A172 (cell line): ENCODE data around the gene LRRTM4. TPM values are rescaled to one million over a fixed set of nuclear protein-coding genes. Genes with fewer than 3 reads are reported as not detected.
"Not testable (repeated sequence)": the region's sequence is repeated elsewhere in the genome, so short reads cannot be mapped to it uniquely, and the experiment has no call there.

Experiments
- DNase-seq: peaks from one replicate; pipeline ENCODE4 v3.0.0-alpha.2; 2015; ENCODE audit warnings: low spot score
- total RNA-seq: library from RNA; depleted of rRNA; stranded (reverse); fragments of >200 nt; shearing (Covaris generic); gene quantifications from 2 replicates; pipeline ENCODE4 v1.2.3, GENCODE V29; 2014

LRRTM4 gene
- total RNA-seq, 1 experiment from 2014 or later = 0.12 TPM

DNA sequence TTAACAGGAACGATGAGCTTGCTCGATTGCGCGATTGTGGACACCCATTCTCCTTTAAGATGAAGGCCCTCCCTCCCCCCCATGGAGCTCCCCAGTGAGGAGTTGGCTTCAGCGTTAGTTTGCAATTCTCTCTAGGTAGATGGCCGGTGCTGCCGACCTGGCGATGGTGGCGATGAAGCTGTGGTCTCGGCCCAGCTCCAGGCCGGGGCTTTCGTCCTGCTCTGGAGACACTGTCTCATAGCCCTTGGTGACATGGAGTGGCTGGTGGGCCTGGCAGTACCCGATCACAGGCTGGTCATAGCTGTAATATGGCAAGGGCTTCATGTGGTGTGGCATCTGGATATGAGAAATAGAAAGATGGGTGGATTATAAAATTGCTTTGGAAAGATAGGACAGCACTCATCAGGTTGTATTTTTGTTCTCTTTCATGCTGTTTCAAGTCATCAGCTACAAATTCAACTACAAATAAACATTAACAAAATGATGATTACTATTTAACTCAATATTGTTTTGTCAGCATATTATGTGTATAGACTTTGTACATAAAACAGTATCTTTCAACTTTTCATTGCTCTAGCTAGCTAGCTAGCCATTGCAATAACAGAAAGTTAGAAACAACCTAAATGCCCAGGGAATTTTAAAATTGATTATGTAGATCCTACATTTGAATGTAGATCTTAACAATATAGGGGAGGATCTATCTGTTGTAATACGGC lies 773.4 kb downstream of the LRRTM4 start:
- no peak for DNase-seq

DNA sequence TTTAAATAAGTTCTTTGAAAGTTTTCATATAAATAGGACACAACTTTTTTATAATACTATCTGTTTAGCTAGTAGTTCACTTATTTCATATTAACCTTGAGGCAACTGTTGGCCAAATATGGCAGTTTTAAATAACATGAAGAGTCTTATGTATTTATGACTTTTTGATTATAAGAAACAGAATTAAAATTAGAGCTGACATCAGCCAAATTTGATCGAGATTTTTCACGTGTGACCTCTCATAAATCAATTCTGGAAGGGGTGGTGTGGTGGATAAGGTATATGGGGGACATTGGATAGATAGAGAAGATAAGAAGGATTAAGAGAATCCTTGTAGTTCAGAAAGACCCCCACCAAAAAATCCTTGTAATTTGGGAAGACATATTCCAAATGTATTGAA lies 776.6 kb downstream of the LRRTM4 start:
- DNase-seq = no peak

DNA sequence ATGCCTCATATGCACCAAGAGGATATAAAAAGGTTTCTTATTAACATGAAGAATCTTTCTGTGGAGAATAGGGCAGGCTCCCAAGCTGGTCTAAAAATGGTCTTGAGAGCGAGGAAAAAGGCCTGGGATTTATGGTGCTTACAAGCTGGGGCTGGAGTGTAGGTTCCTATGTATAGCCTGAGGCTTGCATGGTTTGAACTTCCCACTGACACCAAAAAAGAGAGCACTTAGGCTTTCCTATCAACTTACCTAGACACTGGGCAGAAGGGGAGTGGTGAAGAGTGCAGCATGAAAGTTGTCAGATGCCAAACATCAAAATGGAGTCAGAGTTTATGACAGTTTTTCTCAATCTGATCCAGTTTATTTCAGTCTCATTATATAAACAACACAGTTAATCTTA lies 784.6 kb downstream of the LRRTM4 start:
- no peak for DNase-seq

DNA sequence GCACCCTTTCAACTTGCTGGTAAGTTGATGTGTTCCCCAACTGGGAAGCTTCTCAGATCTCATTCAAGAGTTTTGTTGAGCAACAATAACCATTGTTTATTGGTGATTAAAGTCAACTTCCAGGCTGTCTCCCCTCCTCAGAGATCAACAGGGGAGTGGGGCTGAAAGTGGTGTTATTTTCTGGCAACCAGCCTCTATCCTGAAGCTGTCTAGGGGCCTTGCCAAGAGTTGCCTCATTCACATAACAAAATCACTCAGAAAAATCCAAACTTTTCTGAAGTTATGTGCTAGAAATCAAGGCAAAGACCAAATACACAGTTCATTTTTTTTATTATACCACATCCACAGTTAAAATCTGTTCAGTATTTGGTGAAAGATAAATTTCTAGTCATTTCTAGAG lies 788.4 kb downstream of the LRRTM4 start:
- no peak for DNase-seq

DNA sequence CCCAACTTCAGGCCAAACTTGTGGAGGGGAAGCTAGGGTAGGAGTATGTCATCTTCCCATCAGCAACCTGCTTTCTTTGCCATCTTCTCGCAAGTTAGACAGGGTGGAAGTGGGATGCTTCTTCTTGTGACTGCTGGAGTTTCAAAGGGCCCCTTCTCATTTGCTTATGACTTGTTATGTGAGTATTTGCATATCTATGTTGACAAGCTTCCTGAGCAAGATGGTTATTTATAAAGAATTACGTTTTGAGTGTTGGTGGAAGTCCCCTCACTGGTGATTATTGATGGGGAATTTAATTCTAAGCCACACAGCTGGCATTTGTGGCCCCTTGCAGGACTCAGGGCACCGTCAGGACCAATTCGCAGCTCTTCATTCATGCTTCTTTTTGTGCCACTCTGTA lies 791.0 kb downstream of the LRRTM4 start:
- no peak for DNase-seq

DNA sequence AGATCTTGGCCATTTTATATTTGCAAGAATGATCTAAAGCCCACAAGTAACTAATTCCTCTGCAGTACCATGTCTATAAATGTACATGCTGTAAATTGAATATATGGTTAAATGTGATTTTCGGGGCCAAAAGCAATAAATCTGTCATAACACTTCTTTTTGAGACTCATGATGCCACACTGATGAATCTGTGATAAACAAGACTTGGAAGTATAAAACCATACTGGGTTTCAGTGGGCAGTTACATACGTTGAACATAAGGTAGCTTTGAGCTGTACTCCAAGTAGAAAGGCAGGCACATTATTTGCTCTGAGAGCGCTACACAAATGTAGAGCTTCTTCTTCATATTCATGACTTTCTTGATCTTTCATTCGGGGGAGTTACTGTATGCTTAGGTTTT lies 792.2 kb downstream of the LRRTM4 start:
- no peak for DNase-seq

DNA sequence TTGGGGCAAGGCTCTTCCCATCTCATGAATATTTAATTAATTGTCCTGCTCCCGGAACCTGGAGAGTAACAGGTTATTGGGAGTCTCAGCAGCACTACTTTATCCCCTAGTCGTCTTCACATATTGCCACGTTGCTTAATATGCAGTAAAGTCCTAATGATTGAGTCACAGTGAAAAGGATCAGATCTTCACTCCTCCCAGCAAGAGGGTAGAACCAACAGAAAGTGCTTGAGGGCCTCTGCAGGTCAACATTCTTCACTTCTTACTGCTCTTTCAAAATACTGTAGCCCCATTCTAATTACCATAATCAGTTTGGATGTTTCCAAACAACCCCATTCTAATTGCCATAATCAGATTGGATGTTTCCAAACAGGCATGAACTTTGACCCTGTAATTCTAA lies 801.0 kb downstream of the LRRTM4 start:
- DNase-seq = no peak

DNA sequence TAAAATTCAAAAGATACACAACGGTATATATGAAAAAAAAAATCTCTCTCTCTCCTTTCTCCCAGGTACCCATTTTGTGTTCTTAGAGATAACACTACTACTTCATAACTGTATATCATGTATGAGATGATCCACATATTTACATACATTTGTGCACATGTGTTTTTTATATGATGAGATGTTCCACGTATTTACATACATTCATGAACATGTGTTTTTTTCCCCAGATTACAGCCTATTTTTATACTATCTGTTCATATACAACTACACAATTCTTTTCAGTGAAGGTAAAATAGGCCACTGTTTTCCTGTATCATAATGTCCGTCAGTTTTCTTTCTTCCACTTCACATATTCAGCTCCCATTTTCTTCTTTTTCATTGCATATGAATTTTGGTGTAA lies 808.9 kb downstream of the LRRTM4 start:
- DNase-seq = no peak

DNA sequence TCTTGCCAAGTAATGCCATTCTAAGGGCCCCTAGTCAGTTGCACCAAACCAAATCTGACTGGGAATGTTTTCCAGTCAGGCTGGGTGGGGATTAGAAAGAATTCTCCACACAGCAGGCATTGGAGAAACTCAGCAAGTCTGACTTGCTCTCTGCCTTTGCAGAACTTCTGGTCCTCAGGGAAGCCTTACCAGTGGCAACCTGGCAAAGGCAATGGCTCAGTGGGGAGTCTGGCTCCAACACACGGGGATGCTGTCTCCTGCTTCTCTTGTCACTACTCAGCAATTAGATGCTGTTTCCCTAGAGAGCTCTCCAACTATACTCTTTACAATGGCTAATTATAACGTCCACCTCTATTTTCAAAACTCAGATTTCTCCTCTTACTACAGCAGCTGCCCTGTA lies 810.7 kb downstream of the LRRTM4 start:
- no peak for DNase-seq

DNA sequence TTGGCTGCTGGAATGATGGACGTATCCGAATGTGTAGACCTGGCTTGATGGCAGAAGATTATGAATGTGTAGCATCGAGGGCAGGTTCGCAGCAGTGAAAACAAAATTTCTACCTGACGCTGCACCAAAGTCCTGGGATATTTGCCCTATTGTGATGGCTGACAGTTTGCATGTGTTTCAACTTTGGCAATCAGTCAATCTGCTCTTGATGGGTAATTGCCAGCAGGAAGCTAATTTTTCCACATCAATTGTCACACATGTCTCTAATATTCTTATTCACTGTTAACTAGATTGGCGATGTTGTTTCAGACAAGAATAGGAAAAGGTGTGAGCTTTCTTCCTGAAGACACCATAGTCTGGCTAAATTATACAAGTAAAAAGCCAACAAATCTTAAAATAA lies 821.3 kb downstream of the LRRTM4 start:
- no peak for DNase-seq

DNA sequence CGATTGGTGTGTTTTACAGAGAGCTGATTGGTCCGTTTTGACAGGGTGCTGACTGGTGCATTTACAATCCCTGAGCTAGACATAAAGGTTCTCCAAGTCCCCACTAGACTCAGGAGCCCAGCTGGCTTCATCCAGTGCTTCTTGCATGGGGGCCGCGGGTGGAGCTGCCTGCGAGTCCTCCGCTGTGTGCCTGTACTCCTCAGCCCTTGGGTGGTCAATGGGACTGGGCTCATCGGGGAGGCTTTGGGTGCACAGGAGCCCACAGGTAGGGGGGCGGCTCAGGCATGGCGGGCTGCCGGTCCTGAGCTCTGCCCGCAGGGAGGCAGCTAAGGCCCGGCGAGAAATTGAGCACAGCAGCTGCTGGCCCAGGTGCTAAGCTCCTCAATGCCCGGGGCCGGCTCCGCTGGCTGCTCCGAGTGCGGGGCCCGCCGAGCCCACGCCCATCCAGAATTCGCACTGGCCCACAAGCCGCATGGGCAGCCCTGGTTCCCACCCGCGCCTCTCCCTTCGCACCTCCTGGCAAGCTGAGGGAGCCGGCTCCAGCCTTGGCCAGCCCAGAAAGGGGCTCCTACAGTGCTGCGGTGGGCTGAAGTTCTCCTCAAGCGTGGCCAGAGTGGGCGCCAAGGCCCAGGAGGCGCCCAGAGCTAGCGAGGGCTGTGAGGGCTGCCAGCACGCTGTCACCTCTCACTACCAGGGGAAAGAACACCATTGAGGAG lies 824.0 kb downstream of the LRRTM4 start:
- DNase-seq = not testable (repeated sequence)
